Uterus (tissue), 2 donors: Measurements from ENCODE around the gene BMF.

Experiments
- CTCF ChIP-seq, 4 experiments: fragments of 200-600 bp in 2 of 4; fragments of 450-650 bp in 2 of 4; sonication (generic) in 2 of 4; IDR thresholded peaks; one replicate each; pipeline ENCODE4 v1.5.1; 2016 to 2019; ENCODE audit warnings: antibody characterized with exemption in 4 of 4, mild to moderate bottlenecking in 2 of 4, moderate library complexity in 1 of 4
- POLR2A ChIP-seq, 2 donors: fragments of 450-650 bp; IDR thresholded peaks; one replicate each; pipeline ENCODE4 v1.6.1; 2016; ENCODE audit warnings: antibody characterized with exemption in 2 of 2, mild to moderate bottlenecking in 1 of 2, moderate library complexity in 1 of 2

- TF ChIP-seq CTCF (IDR thresholded peaks at IDR 0.05) (no peak), POLR2A (IDR thresholded peaks at IDR 0.05) (no peak)
Observed at GRCh38 chr15:40097968-40098476, 10.7 kb downstream of the BMF start.
